Breast epithelium (tissue), 3 donors: ENCODE measurements around the gene C16orf89.
"Not testable (repeated sequence)": the region's sequence is repeated elsewhere in the genome, so short reads cannot be mapped to it uniquely, and the experiment has no call there.

ENCODE experiments used
- POLR2A ChIP-seq: fragments of 450-650 bp; IDR thresholded peaks from one replicate; pipeline ENCODE4 v1.6.1; 2016; ENCODE audit warnings: antibody characterized with exemption, mild to moderate bottlenecking, moderate library complexity
- POLR2AphosphoS5 ChIP-seq, 3 donors: sonication (generic); formaldehyde crosslinking; IDR thresholded peaks; one replicate each; pipeline ENCODE4 v1.6.1; 2017; ENCODE audit warnings: antibody characterized with exemption in 3 of 3
- TF ChIP-seq, protein P1 (sequence below), 3 donors: fragments of 450-650 bp; IDR thresholded peaks; one replicate each; pipeline ENCODE4 v1.5.1; 2016 to 2017; ENCODE audit warnings: antibody characterized with exemption in 3 of 3, mild to moderate bottlenecking in 3 of 3, moderate library complexity in 3 of 3

DNA sequence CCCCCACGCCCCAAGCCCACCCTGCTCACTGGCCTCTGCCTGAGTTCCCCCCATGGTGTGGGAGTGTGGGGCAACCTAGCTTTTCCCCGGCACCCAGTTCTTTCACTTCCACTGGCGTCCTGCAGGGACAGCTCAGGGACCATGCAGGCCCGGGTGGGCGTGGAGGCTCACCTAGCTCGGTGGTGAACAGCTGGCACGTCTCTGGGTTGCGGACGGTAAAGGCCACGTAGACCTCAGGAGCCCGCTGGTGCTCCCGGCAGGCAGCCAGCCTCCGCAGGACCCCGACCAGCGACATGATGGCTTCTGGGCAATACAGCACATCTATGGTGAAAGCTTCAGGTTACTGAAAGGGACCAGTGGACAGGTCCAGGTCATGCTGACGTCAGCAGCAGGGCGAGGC, 23.2 kb upstream of the C16orf89 start:
- TF ChIP-seq, protein P1, sequence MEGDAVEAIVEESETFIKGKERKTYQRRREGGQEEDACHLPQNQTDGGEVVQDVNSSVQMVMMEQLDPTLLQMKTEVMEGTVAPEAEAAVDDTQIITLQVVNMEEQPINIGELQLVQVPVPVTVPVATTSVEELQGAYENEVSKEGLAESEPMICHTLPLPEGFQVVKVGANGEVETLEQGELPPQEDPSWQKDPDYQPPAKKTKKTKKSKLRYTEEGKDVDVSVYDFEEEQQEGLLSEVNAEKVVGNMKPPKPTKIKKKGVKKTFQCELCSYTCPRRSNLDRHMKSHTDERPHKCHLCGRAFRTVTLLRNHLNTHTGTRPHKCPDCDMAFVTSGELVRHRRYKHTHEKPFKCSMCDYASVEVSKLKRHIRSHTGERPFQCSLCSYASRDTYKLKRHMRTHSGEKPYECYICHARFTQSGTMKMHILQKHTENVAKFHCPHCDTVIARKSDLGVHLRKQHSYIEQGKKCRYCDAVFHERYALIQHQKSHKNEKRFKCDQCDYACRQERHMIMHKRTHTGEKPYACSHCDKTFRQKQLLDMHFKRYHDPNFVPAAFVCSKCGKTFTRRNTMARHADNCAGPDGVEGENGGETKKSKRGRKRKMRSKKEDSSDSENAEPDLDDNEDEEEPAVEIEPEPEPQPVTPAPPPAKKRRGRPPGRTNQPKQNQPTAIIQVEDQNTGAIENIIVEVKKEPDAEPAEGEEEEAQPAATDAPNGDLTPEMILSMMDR (IDR thresholded peaks at IDR 0.05) = not testable (repeated sequence)
- TF ChIP-seq POLR2A; POLR2AphosphoS5 (IDR thresholded peaks at IDR 0.05): not testable (repeated sequence)
